Upper lobe of left lung (tissue), 6 donors: ENCODE measurements around the gene GPR17. TPM values are rescaled to one million over a fixed set of nuclear protein-coding genes. Genes with fewer than 3 reads are reported as not detected.

Experiments
- ATAC-seq, 2 donors: fragments of 200-7000 bp; cut with Tn5 transposase; one replicate each; pipeline ENCODE4 v1.9.1; 2022; ENCODE audit warnings: mild to moderate bottlenecking in 2 of 2, moderate library complexity in 2 of 2; ENCODE audit not compliant: low FRiP score in 2 of 2
- DNase-seq, 2 donors: peaks; one replicate each; pipeline ENCODE4 v3.0.0-alpha.2; 2019 to 2020
- H3K27ac ChIP-seq, 4 donors: fragments of 200-600 bp; sonication (generic); one replicate each; pipeline ENCODE4 v1.5.1; 2016 to 2019
- H3K27me3 ChIP-seq, 4 donors: fragments of 200-600 bp; sonication (generic); one replicate each; pipeline ENCODE4 v1.5.1; 2017 to 2019
- H3K36me3 ChIP-seq, 4 donors: fragments of 200-600 bp; sonication (generic); one replicate each; pipeline ENCODE4 v1.5.1; 2016 to 2019
- H3K4me1 ChIP-seq, 4 donors: fragments of 200-600 bp; sonication (generic); one replicate each; pipeline ENCODE4 v1.5.1; 2018 to 2019
- H3K4me3 ChIP-seq, 4 donors: fragments of 200-600 bp; sonication (generic); one replicate each; pipeline ENCODE4 v1.5.1; 2017 to 2019; ENCODE audit warnings: mild to moderate bottlenecking in 2 of 4, moderate library complexity in 1 of 4
- H3K9me3 ChIP-seq, 4 donors: fragments of 200-600 bp; sonication (generic); one replicate each; pipeline ENCODE4 v1.5.1; 2018 to 2019
- CTCF ChIP-seq, 6 experiments: fragments of 450-650 bp in 4 of 6; fragments of 200-600 bp in 2 of 6; sonication (generic) in 2 of 6; IDR thresholded peaks; one replicate each; pipeline ENCODE4 v1.5.1; 2016 to 2019; ENCODE audit warnings: antibody characterized with exemption in 6 of 6
- EP300 ChIP-seq, 4 donors: sonication (generic); formaldehyde crosslinking; IDR thresholded peaks; one replicate each; pipeline ENCODE4 v1.5.1; 2017; ENCODE audit warnings: antibody characterized with exemption in 4 of 4, control low read depth in 2 of 4
- POLR2A ChIP-seq, 4 donors: fragments of 450-650 bp; IDR thresholded peaks; one replicate each; pipeline ENCODE4 v1.5.1; 2016 to 2017; ENCODE audit warnings: antibody characterized with exemption in 4 of 4, mild to moderate bottlenecking in 2 of 4
- POLR2AphosphoS5 ChIP-seq, 2 donors: sonication (generic); formaldehyde crosslinking; IDR thresholded peaks; one replicate each; pipeline ENCODE4 v1.5.1; 2017; ENCODE audit warnings: antibody characterized with exemption in 2 of 2
- WGBS, 2 donors: methylation state at CpG; one replicate each; pipeline ENCODE4 v1.1.5; 2017 to 2018; 5-methylcytosine and 5-hydroxymethylcytosine counted together
- total RNA-seq, 6 donors: library from RNA; depleted of rRNA in 4 of 6; stranded (reverse); fragments of >200 nt in 4 of 6; gene quantifications; one replicate each; pipeline versions ENCODE4 v1.1.0 to v1.2.1, GENCODE V29; 2016 to 2021
- donor health status: DM: no; HTN: no; CAD: no; lungs with moderate emphysema.
- donor health status: DM: no; HTN: yes; CAD: no; lungs with severe emphysema.

GPR17 gene
- total RNA-seq, 6 donors from 2014 or later = 0.17 to 0.46 (median 0.24) TPM; not detected in 3

- DNase-seq = no peak
- H3K27ac ChIP-seq = no peak overlapping the region
- 80 to 86% methylated on average over 8 of the region's 8 CpGs for WGBS, 2 donors
- no peak for ATAC-seq
- no peaks in the 10 kb centered on the region for H3K36me3 ChIP-seq
- H3K4me3 ChIP-seq = no peak overlapping the region
- TF ChIP-seq POLR2A (IDR thresholded peaks at IDR 0.05) = no peak
- no peak for TF ChIP-seq POLR2AphosphoS5 (IDR thresholded peaks at IDR 0.05)
- TF ChIP-seq CTCF (IDR thresholded peaks at IDR 0.05) = no peak
- TF ChIP-seq EP300 (IDR thresholded peaks at IDR 0.05) = no peak
- H3K9me3 ChIP-seq = peaks cover 0 to 8% (median 5%) of the 10 kb centered on the region in 4 donors
- no peaks in the 10 kb centered on the region for H3K27me3 ChIP-seq
- H3K4me1 ChIP-seq = peaks cover 0 to 24% (median 16%) of the 10 kb centered on the region in 4 donors
Observed at GRCh38 chr2:127685410-127686080, 39.6 kb downstream of the GPR17 start.

- Histone ChIP-seq H3K27me3 (no peaks in the 10 kb centered on the region), H3K27ac (no peak overlapping the region), H3K4me1 (no peaks in the 10 kb centered on the region), H3K36me3 (no peaks in the 10 kb centered on the region), H3K4me3 (no peak overlapping the region), H3K9me3 (peaks cover 0 to 11% (median 9%) of the 10 kb centered on the region in 4 donors)
- no peak for ATAC-seq
- TF ChIP-seq EP300 (IDR thresholded peaks at IDR 0.05) (no peak), CTCF (IDR thresholded peaks at IDR 0.05) (no peak), POLR2A (IDR thresholded peaks at IDR 0.05) (no peak), POLR2AphosphoS5 (IDR thresholded peaks at IDR 0.05) (no peak)
- no peak for DNase-seq
- 69 to 80% methylated on average over 1 of the region's 1 CpG for WGBS, 2 donors
Observed at GRCh38 chr2:127688405-127688804, 42.5 kb downstream of the GPR17 start.

- 92 to 93% methylated on average over 2 of the region's 2 CpGs for WGBS, 2 donors
Observed at GRCh38 chr2:127690696-127691095, 44.7 kb downstream of the GPR17 start.

GRCh38 chr2:127694986-127695385, 49.0 kb downstream of the GPR17 start:
- ATAC-seq (peak in 1 of 2 donors; percentile 53), DNase-seq (no peak)
- no peaks in the 10 kb centered on the region for H3K27me3 ChIP-seq
- peak overlapping the region in 1 of 4 donors; percentile 43 for H3K4me3 ChIP-seq
- H3K9me3 ChIP-seq = peaks cover 0 to 11% (median 6%) of the 10 kb centered on the region in 4 donors
- peaks cover 4 to 11% (median 8%) of the 10 kb centered on the region in 4 donors for H3K4me1 ChIP-seq
- TF ChIP-seq EP300 (IDR thresholded peaks at IDR 0.05) (no peak), POLR2AphosphoS5 (IDR thresholded peaks at IDR 0.05) (no peak), CTCF (IDR thresholded peaks at IDR 0.05) (no peak), POLR2A (IDR thresholded peaks at IDR 0.05) (no peak)
- H3K27ac ChIP-seq = no peak overlapping the region
- no peaks in the 10 kb centered on the region for H3K36me3 ChIP-seq
- 89 to 96% methylated on average over 9 of the region's 9 CpGs for WGBS, 2 donors

More at GRCh38 chr2:127690696-127691095, 44.7 kb downstream of the GPR17 start:
- TF ChIP-seq EP300 (IDR thresholded peaks at IDR 0.05) (no peak), POLR2AphosphoS5 (IDR thresholded peaks at IDR 0.05) (no peak), CTCF (IDR thresholded peaks at IDR 0.05) (no peak), POLR2A (IDR thresholded peaks at IDR 0.05) (no peak)
- Histone ChIP-seq H3K36me3 (no peaks in the 10 kb centered on the region), H3K9me3 (peaks cover 0 to 11% (median 9%) of the 10 kb centered on the region in 4 donors), H3K4me1 (peaks cover 4 to 9% (median 6%) of the 10 kb centered on the region in 4 donors), H3K27ac (no peak overlapping the region), H3K27me3 (no peaks in the 10 kb centered on the region), H3K4me3 (no peak overlapping the region)
- no peak for DNase-seq
- no peak for ATAC-seq
